ENCODE results near the gene TSPAN9. TPM values are rescaled to one million over a fixed set of nuclear protein-coding genes. Genes with fewer than 3 reads are reported as not detected.

The TSPAN9 gene
- total and polyA plus RNA-seq, 9 donors = 24.9 to 72.3 (median 55.7) TPM

DNA sequence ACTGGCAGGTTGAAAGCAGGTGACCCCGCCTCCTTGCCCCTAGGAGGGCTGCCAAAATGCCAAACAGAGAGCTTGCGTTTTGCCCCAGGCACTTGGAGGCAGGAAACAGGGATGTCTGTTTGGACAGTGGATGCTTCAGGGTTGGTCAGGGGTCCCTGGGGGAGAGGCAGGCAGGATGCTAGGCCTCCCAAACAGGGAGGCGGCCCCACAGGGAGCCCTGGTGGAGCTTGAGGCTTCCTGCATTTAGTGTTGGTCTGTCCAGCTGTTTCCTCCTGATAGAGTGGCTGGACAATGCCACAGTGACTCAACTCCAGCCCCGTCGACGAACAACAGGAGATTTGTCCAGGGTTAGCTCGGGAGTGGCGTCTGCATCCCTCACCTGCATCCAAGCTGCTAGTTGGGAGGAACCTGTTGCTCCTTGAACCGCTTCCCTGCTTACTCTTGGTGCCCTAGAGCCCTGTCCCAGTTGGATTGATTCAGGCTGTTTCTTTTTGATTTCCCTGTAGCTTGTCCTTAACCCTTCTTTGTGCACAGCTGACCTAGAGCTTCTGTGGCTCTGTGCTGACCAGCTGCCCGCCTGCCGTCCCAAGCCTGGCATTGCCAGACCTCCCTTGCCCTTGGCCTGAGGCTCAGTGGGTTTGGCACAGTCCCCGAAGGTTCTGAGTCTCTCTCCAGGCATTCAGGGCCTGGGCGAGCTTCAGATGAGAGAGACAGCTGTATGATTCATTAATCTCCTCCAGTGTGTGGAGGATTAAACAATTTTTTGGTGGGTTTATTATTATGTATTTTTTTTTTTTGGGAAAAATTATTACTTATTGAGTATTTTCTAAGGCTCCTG lies 45.9 kb downstream of the TSPAN9 start:
- Histone ChIP-seq H3K36me3 (no peaks in the 10 kb centered on the region), H3K4me3 (no peak overlapping the region), H3K4me1 (ENCODE audit: insufficient read depth) (peaks cover 19% of the 10 kb centered on the region), H3K27me3 (no peaks in the 10 kb centered on the region), H3K9me3 (no peaks in the 10 kb centered on the region), H3K27ac (peak overlapping the region in 1 of 2 donors; percentile 19)
- peak in 1 of 5 donors; percentile 51 for DNase-seq
- intact Hi-C loops (cut with DNase I) = no loop called here
- 34 to 51% (median 37%) methylated on average over 13 of the region's 13 CpGs for WGBS, 3 donors
- TF ChIP-seq, protein P1, sequence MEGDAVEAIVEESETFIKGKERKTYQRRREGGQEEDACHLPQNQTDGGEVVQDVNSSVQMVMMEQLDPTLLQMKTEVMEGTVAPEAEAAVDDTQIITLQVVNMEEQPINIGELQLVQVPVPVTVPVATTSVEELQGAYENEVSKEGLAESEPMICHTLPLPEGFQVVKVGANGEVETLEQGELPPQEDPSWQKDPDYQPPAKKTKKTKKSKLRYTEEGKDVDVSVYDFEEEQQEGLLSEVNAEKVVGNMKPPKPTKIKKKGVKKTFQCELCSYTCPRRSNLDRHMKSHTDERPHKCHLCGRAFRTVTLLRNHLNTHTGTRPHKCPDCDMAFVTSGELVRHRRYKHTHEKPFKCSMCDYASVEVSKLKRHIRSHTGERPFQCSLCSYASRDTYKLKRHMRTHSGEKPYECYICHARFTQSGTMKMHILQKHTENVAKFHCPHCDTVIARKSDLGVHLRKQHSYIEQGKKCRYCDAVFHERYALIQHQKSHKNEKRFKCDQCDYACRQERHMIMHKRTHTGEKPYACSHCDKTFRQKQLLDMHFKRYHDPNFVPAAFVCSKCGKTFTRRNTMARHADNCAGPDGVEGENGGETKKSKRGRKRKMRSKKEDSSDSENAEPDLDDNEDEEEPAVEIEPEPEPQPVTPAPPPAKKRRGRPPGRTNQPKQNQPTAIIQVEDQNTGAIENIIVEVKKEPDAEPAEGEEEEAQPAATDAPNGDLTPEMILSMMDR (IDR thresholded peaks at IDR 0.05) = peak in 1 of 3 donors; percentile 15
- no peak for TF ChIP-seq POLR2A (IDR thresholded peaks at IDR 0.05)

DNA sequence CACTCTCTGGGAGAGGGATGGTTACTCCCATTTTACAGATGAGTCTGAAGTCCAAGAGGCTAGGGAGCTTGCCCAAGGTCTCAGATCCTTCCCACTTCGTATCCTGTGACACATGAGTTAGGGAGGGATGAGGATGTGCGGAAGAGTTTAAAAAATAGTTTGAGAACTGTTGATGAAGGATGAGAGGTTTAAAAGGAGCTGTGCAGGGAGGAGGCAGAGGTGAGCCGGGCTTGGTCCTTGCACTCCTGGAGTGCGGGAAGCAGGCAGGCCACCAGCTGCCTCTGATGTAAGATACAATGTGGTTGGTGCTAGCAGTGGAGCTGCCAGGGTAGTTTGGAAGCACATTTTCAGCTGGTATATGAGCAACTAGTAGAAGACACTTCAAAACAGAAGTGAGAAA lies 46.5 kb downstream of the TSPAN9 start:
- H3K4me3 ChIP-seq = no peak overlapping the region
- H3K9me3 ChIP-seq = no peaks in the 10 kb centered on the region
- no peaks in the 10 kb centered on the region for H3K27me3 ChIP-seq
- intact Hi-C loops (cut with DNase I) = no loop called here
- H3K4me1 ChIP-seq (ENCODE audit: insufficient read depth) = peaks cover 19% of the 10 kb centered on the region
- WGBS, 3 donors = 54 to 68% (median 65%) methylated on average over 4 of the region's 4 CpGs
- no peak overlapping the region for H3K27ac ChIP-seq
- no peak for DNase-seq
- no peak for TF ChIP-seq POLR2A (IDR thresholded peaks at IDR 0.05)
- H3K36me3 ChIP-seq = no peaks in the 10 kb centered on the region

DNA sequence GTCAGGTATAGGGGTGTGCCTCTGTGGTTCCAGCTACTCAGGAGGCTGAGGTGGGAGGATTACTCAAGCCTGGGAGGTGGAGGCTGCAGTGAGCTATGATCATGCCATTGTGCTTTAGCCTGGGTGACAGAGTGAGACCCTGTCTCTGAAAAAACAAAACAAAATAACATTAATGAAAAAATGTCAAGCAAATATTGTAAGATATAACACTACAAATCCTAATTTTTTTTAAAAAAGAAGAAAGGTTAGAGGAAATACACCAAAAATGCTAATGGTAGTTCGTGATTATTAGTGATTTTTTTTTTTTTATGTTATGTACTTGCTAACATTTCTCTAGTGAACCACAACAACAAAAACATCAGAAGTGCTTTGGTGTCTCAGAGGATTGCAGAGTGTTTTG lies 47.7 kb downstream of the TSPAN9 start:
- peaks cover 12% of the 10 kb centered on the region for H3K4me1 ChIP-seq (ENCODE audit: insufficient read depth)
- no peaks in the 10 kb centered on the region for H3K27me3 ChIP-seq
- intact Hi-C loops (cut with DNase I) = loop anchor here in 1 of 4 donors (5.0 kb wide), 1 partner anchor 82 kb away; no protein-coding TSS in a partner anchor
- TF ChIP-seq POLR2A (IDR thresholded peaks at IDR 0.05) = no peak
- no peak for TF ChIP-seq EP300 (IDR thresholded peaks at IDR 0.05)
- no peaks in the 10 kb centered on the region for H3K9me3 ChIP-seq
- H3K36me3 ChIP-seq = no peaks in the 10 kb centered on the region
- no peak for DNase-seq
- WGBS, 3 donors = 96 to 97% (median 97%) methylated on average over 1 of the region's 1 CpG
- no peak overlapping the region for H3K4me3 ChIP-seq
- no peak overlapping the region for H3K27ac ChIP-seq

DNA sequence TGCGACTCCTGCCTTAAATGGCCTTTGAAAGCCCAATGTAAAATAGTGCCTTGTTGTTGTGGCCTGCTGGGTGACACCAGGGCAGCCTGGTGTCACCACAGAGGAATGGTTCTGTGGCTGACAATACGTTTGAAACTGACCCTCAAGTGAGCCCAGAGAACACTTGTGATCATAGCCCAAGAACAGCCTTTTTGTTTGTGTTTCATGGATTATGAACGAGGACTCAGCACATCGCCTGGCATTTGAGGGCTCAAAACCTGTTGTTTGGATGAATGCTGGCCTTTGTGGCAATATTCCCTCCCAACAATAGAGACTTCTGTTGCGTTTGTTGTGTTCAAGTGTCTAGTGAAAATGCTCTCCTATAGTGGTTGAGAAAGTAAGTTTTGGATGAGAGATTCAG lies 48.5 kb downstream of the TSPAN9 start:
- TF ChIP-seq EP300 (IDR thresholded peaks at IDR 0.05) (no peak), POLR2A (IDR thresholded peaks at IDR 0.05) (no peak)
- TF ChIP-seq, protein P1 (IDR thresholded peaks at IDR 0.05) = no peak
- no peak for DNase-seq
- H3K4me3 ChIP-seq = no peak overlapping the region
- peaks cover 12% of the 10 kb centered on the region for H3K4me1 ChIP-seq (ENCODE audit: insufficient read depth)
- no peaks in the 10 kb centered on the region for H3K27me3 ChIP-seq
- WGBS, 3 donors = 94 to 97% (median 96%) methylated on average over 5 of the region's 5 CpGs
- intact Hi-C loops (cut with DNase I) = loop anchor here in 1 of 4 donors (5.0 kb wide), 1 partner anchor 82 kb away; no protein-coding TSS in a partner anchor
- no peaks in the 10 kb centered on the region for H3K36me3 ChIP-seq
- H3K27ac ChIP-seq = no peak overlapping the region
- no peaks in the 10 kb centered on the region for H3K9me3 ChIP-seq

DNA sequence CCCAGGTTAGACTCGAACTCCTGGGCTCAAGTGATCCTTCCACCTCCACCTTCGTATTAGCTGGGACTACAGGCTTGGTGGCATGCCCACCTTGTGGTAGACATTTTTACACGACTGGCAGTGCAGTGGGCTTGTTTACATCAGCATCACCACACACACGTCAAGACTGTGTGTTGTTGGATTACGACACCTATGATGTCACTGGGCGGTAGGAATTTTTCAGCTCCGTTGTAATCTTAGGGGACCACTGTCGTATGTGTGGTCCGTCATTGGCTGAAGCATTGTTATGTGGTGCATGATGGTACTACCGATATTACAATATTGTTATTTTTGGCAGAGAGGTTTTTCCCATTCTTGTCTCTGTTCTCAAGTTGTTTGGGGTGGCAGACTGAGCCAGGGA lies 50.7 kb downstream of the TSPAN9 start:
- WGBS, 3 donors = 89 to 90% (median 89%) methylated on average over 10 of the region's 10 CpGs
- Histone ChIP-seq H3K4me3 (no peak overlapping the region), H3K9me3 (no peaks in the 10 kb centered on the region), H3K36me3 (no peaks in the 10 kb centered on the region), H3K27me3 (no peaks in the 10 kb centered on the region), H3K27ac (no peak overlapping the region), H3K4me1 (ENCODE audit: insufficient read depth) (peaks cover 14% of the 10 kb centered on the region)
- no peak for TF ChIP-seq POLR2A (IDR thresholded peaks at IDR 0.05)
- TF ChIP-seq EP300 (IDR thresholded peaks at IDR 0.05) = no peak
- TF ChIP-seq, protein P1 (IDR thresholded peaks at IDR 0.05) = no peak
- intact Hi-C loops (cut with DNase I) = loop anchor here in 1 of 4 donors (5.0 kb wide), 1 partner anchor 79 kb away; no protein-coding TSS in a partner anchor
- DNase-seq = no peak
